ENCODE data around the gene IFNLR1. TPM values are rescaled to one million over a fixed set of nuclear protein-coding genes. Genes with fewer than 3 reads are reported as not detected.

IFNLR1 gene
- polyA plus RNA-seq, 1 donor (not counting 4 experiments of a cell fraction or from before 2014, with no cell fraction given), result 3.4 TPM

DNA sequence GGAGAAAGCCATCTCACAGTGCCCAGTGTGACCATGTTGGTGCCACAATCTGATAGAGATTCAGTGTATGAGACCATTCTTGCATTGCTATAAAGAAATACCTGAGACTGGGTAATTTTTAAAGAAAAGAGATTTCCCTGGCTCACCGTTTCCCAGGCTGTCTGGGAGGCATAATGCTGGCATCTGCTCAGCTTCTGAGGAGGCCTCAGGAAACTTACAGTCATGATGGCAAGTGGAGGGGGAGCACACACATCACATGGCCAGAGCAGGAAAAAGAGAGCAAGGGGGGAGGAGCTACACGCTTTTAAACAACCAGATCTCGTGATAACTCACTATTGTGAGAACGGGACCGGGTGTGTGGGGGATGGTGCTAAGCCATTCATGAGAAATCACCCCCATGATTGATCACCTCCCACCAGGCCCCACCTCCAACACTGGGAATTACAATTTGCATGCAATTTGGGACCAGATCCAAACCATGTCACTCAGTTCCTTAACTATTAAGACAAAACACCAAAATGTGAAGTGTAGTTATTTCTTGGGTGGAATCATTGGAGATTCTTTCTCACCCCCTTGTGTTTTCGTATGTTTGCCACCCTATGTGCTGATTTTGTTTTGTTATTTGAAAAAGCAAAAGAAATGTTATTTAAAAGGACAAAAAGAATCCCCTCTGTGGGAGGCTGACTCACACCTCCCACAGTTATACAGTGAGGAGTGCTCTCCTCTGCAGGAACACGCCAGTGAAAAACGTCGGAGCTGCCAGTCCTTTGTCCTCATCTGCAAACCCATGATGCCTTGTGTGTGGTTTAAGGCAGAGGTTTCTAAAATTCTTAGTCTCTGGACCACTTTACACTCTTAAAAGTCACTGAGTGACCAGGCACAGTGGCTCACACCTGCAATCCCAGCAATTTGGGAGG lies 46.9 kb upstream of the IFNLR1 start:
- H3K4me2 ChIP-seq (ENCODE audit: control insufficient read depth, extremely low read depth, insufficient read depth, low read depth, low read length), result no peak overlapping the region
- H4K20me1 ChIP-seq (ENCODE audit: control insufficient read depth, extremely low read depth, insufficient read depth, low read length), result no peaks in the 10 kb centered on the region
- H3K27me3 ChIP-seq (ENCODE audit: control insufficient read depth, extremely low read depth, insufficient read depth, low read length), result no peaks in the 10 kb centered on the region
- H2AFZ ChIP-seq (ENCODE audit: control insufficient read depth, low read length), result no peak overlapping the region
- FAIRE-seq, result no peak
- dilution Hi-C loops (cut with MboI; ENCODE audit: extremely low pct_ligation_motif_present, low sequenced_read_pairs), result no loop called here
- peaks cover 17% of the 10 kb centered on the region for H3K4me1 ChIP-seq (ENCODE audit: control insufficient read depth, extremely low read depth, insufficient read depth, low read length)
- H3K36me3 ChIP-seq (ENCODE audit: control insufficient read depth in 2 of 2, extremely low read depth in 1 of 2, insufficient read depth in 2 of 2, low read length in 2 of 2), result no peaks in the 10 kb centered on the region
- no peaks in the 10 kb centered on the region for H3K79me2 ChIP-seq (ENCODE audit: control insufficient read depth, insufficient read depth, low read length)
- H3K9me3 ChIP-seq (ENCODE audit: control insufficient read depth, low read depth, low read length), result no peaks in the 10 kb centered on the region
- no peak overlapping the region for H3K4me3 ChIP-seq (ENCODE audit: control insufficient read depth in 2 of 3, extremely low read depth in 1 of 3, insufficient read depth in 2 of 3, low read depth in 1 of 3, low read length in 3 of 3)
- no peak overlapping the region for H3K9ac ChIP-seq (ENCODE audit: control insufficient read depth, extremely low read depth, insufficient read depth, low read length)
- no peak overlapping the region for H3K27ac ChIP-seq (ENCODE audit: control insufficient read depth, insufficient read depth, low read length)
- DNase-seq (ENCODE audit: low read depth, low spot score), result no peak
- no peaks in the 10 kb centered on the region for H3K9me1 ChIP-seq (ENCODE audit: control insufficient read depth, extremely low read depth, insufficient read depth, low read length)
- no peak for TF ChIP-seq EZH2 (IDR thresholded peaks at IDR 0.05; ENCODE audit: low read length)

- H3K79me2 ChIP-seq (ENCODE audit: control insufficient read depth, insufficient read depth, low read length), result no peaks in the 10 kb centered on the region
- DNase-seq (ENCODE audit: low read depth, low spot score) (no peak), FAIRE-seq (no peak)
- peaks cover 10% of the 10 kb centered on the region for H3K4me1 ChIP-seq (ENCODE audit: control insufficient read depth, extremely low read depth, insufficient read depth, low read length)
- no peak overlapping the region for H3K27ac ChIP-seq (ENCODE audit: control insufficient read depth, insufficient read depth, low read length)
- H3K27me3 ChIP-seq (ENCODE audit: control insufficient read depth, extremely low read depth, insufficient read depth, low read length), result no peaks in the 10 kb centered on the region
- H3K4me3 ChIP-seq (ENCODE audit: control insufficient read depth in 2 of 3, extremely low read depth in 1 of 3, insufficient read depth in 2 of 3, low read depth in 1 of 3, low read length in 3 of 3), result no peak overlapping the region
- H3K36me3 ChIP-seq (ENCODE audit: control insufficient read depth in 2 of 2, extremely low read depth in 1 of 2, insufficient read depth in 2 of 2, low read length in 2 of 2), result no peaks in the 10 kb centered on the region
- dilution Hi-C loops (cut with MboI; ENCODE audit: extremely low pct_ligation_motif_present, low sequenced_read_pairs), result no loop called here
- H3K9me1 ChIP-seq (ENCODE audit: control insufficient read depth, extremely low read depth, insufficient read depth, low read length), result no peaks in the 10 kb centered on the region
- no peaks in the 10 kb centered on the region for H4K20me1 ChIP-seq (ENCODE audit: control insufficient read depth, extremely low read depth, insufficient read depth, low read length)
- H3K4me2 ChIP-seq (ENCODE audit: control insufficient read depth, extremely low read depth, insufficient read depth, low read depth, low read length), result no peak overlapping the region
- H3K9ac ChIP-seq (ENCODE audit: control insufficient read depth, extremely low read depth, insufficient read depth, low read length), result no peak overlapping the region
- TF ChIP-seq, protein P1, sequence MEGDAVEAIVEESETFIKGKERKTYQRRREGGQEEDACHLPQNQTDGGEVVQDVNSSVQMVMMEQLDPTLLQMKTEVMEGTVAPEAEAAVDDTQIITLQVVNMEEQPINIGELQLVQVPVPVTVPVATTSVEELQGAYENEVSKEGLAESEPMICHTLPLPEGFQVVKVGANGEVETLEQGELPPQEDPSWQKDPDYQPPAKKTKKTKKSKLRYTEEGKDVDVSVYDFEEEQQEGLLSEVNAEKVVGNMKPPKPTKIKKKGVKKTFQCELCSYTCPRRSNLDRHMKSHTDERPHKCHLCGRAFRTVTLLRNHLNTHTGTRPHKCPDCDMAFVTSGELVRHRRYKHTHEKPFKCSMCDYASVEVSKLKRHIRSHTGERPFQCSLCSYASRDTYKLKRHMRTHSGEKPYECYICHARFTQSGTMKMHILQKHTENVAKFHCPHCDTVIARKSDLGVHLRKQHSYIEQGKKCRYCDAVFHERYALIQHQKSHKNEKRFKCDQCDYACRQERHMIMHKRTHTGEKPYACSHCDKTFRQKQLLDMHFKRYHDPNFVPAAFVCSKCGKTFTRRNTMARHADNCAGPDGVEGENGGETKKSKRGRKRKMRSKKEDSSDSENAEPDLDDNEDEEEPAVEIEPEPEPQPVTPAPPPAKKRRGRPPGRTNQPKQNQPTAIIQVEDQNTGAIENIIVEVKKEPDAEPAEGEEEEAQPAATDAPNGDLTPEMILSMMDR (optimal IDR thresholded peaks at IDR 0.05 in 1 of 3, IDR thresholded peaks at IDR 0.05 in 1 of 3, conservative IDR thresholded peaks at IDR 0.05 in 1 of 3; ENCODE audit: extremely low read depth in 1 of 3, insufficient read depth in 2 of 3, low read length in 3 of 3), result no peak
- TF ChIP-seq EZH2 (IDR thresholded peaks at IDR 0.05; ENCODE audit: low read length), result no peak
- H2AFZ ChIP-seq (ENCODE audit: control insufficient read depth, low read length), result no peak overlapping the region
- no peaks in the 10 kb centered on the region for H3K9me3 ChIP-seq (ENCODE audit: control insufficient read depth, low read depth, low read length)
These were observed 44.6 kb upstream of the IFNLR1 start for GRCh38 chr1:24231701-24232100.
